Activated T-helper 17 cell treated with anti-CD3 and anti-CD28 coated beads, Interleukin-2, amount 50 U/mL, for 72 hours (primary cell): ENCODE results near the gene PROC. TPM values are rescaled to one million over a fixed set of nuclear protein-coding genes. Genes with fewer than 3 reads are reported as not detected.

Experiments
- ATAC-seq: fragments of 150-1000 bp; cut with Tn5 transposase; replicated peaks from 2 replicates; pipeline ENCODE4 v1.10.0; 2021; ENCODE audit warnings: mild to moderate bottlenecking, moderate library complexity
- H3K27ac Mint-ChIP-seq: one replicate; pipeline ENCODE4 v1.8.0; 2022; ENCODE audit warnings: mixed read lengths
- H3K27me3 Mint-ChIP-seq: one replicate; pipeline ENCODE4 v1.8.0; 2022; ENCODE audit warnings: mixed read lengths
- H3K36me3 Mint-ChIP-seq: one replicate; pipeline ENCODE4 v1.8.0; 2022; ENCODE audit warnings: low read depth, mild to moderate bottlenecking, mixed read lengths
- H3K4me1 Mint-ChIP-seq: one replicate; pipeline ENCODE4 v1.8.0; 2022; ENCODE audit warnings: mixed read lengths
- H3K4me3 Mint-ChIP-seq: one replicate; pipeline ENCODE4 v1.8.0; 2022; ENCODE audit warnings: mild to moderate bottlenecking, mixed read lengths
- H3K9me3 Mint-ChIP-seq: one replicate; pipeline ENCODE4 v1.8.0; 2022; ENCODE audit warnings: mixed read lengths
- total RNA-seq, 2 donors: library from RNA; stranded (reverse); gene quantifications; one replicate each; pipeline ENCODE4 v1.2.3, GENCODE V29; 2022

PROC gene
- total RNA-seq, 2 donors from 2014 or later: not detected

GRCh38 chr2:127387655-127388422 is 30.4 kb upstream of the PROC start, which contains the start of gene MAP3K2:
Gene MAP3K2 (minus strand): TSS chr2:127387975. CDS start chr2:127343129, 44,846 bp downstream.
- peaks cover 52% of the 10 kb centered on the region for H3K4me1 Mint-ChIP-seq
- H3K9me3 Mint-ChIP-seq: peaks cover 3% of the 10 kb centered on the region
- H3K36me3 Mint-ChIP-seq: peaks cover 28% of the 10 kb centered on the region
- peak within 1 kb of the TSS; percentile 95 for H3K27ac Mint-ChIP-seq
- no peaks in the 10 kb centered on the region for H3K27me3 Mint-ChIP-seq
- H3K4me3 Mint-ChIP-seq: peak within 1 kb of the TSS; percentile 99
- peak; percentile 80 for ATAC-seq

GRCh38 chr2:127388423-127389164 is 29.6 kb upstream of the PROC start:
- peaks cover 3% of the 10 kb centered on the region for H3K9me3 Mint-ChIP-seq
- no peaks in the 10 kb centered on the region for H3K27me3 Mint-ChIP-seq
- H3K36me3 Mint-ChIP-seq: peaks cover 28% of the 10 kb centered on the region
- peak overlapping the region; percentile 85 for H3K4me3 Mint-ChIP-seq
- H3K4me1 Mint-ChIP-seq: peaks cover 47% of the 10 kb centered on the region
- peak; percentile 34 for ATAC-seq
- H3K27ac Mint-ChIP-seq: peak overlapping the region; percentile 95

GRCh38 chr2:127389778-127390435 is 28.3 kb upstream of the PROC start:
- H3K27ac Mint-ChIP-seq: peak overlapping the region; percentile 95
- no peak for ATAC-seq
- no peaks in the 10 kb centered on the region for H3K27me3 Mint-ChIP-seq
- H3K4me3 Mint-ChIP-seq: peak overlapping the region; percentile 85
- peaks cover 41% of the 10 kb centered on the region for H3K4me1 Mint-ChIP-seq
- peaks cover 19% of the 10 kb centered on the region for H3K36me3 Mint-ChIP-seq
- peaks cover 3% of the 10 kb centered on the region for H3K9me3 Mint-ChIP-seq

- Mint-ChIP-seq H3K27ac (peak overlapping the region; percentile 10), H3K4me3 (no peak overlapping the region), H3K36me3 (no peaks in the 10 kb centered on the region), H3K27me3 (no peaks in the 10 kb centered on the region), H3K4me1 (peaks cover 29% of the 10 kb centered on the region), H3K9me3 (peaks cover 3% of the 10 kb centered on the region)
- ATAC-seq: no peak
These were observed 25.9 kb upstream of the PROC start for GRCh38 chr2:127392133-127392827.

- peak overlapping the region; percentile 10 for H3K27ac Mint-ChIP-seq
- peaks cover 3% of the 10 kb centered on the region for H3K9me3 Mint-ChIP-seq
- peaks cover 31% of the 10 kb centered on the region for H3K4me1 Mint-ChIP-seq
- no peak overlapping the region for H3K4me3 Mint-ChIP-seq
- no peak for ATAC-seq
- no peaks in the 10 kb centered on the region for H3K27me3 Mint-ChIP-seq
- no peaks in the 10 kb centered on the region for H3K36me3 Mint-ChIP-seq
These were observed 25.2 kb upstream of the PROC start for GRCh38 chr2:127392828-127393578.

- Mint-ChIP-seq H3K4me3 (no peak overlapping the region), H3K27ac (no peak overlapping the region), H3K4me1 (peaks cover 29% of the 10 kb centered on the region), H3K9me3 (peaks cover 3% of the 10 kb centered on the region), H3K27me3 (peaks cover 6% of the 10 kb centered on the region), H3K36me3 (no peaks in the 10 kb centered on the region)
- no peak for ATAC-seq
These were observed 23.7 kb upstream of the PROC start for GRCh38 chr2:127394492-127394891.

- Mint-ChIP-seq H3K9me3 (peaks cover under 1% of the 10 kb centered on the region), H3K4me1 (peaks cover 24% of the 10 kb centered on the region), H3K27me3 (peaks cover 6% of the 10 kb centered on the region), H3K27ac (no peak overlapping the region), H3K36me3 (no peaks in the 10 kb centered on the region), H3K4me3 (peak overlapping the region; percentile 4)
- no peak for ATAC-seq
These were observed 20.5 kb upstream of the PROC start for GRCh38 chr2:127397568-127398238.

GRCh38 chr2:127398239-127398590 is 20.0 kb upstream of the PROC start:
- Mint-ChIP-seq H3K27me3 (peaks cover 6% of the 10 kb centered on the region), H3K9me3 (no peaks in the 10 kb centered on the region), H3K4me1 (peaks cover 22% of the 10 kb centered on the region), H3K4me3 (peak overlapping the region; percentile 4), H3K27ac (no peak overlapping the region), H3K36me3 (no peaks in the 10 kb centered on the region)
- ATAC-seq: peak; percentile 83

GRCh38 chr2:127400533-127400896 is 17.7 kb upstream of the PROC start:
- no peak overlapping the region for H3K4me3 Mint-ChIP-seq
- ATAC-seq: no peak
- H3K9me3 Mint-ChIP-seq: no peaks in the 10 kb centered on the region
- no peaks in the 10 kb centered on the region for H3K36me3 Mint-ChIP-seq
- no peak overlapping the region for H3K27ac Mint-ChIP-seq
- peaks cover 10% of the 10 kb centered on the region for H3K27me3 Mint-ChIP-seq
- peaks cover 26% of the 10 kb centered on the region for H3K4me1 Mint-ChIP-seq

GRCh38 chr2:127400897-127401756 is 17.1 kb upstream of the PROC start:
- H3K27ac Mint-ChIP-seq: no peak overlapping the region
- peak; percentile 62 for ATAC-seq
- H3K4me1 Mint-ChIP-seq: peaks cover 26% of the 10 kb centered on the region
- H3K27me3 Mint-ChIP-seq: peaks cover 10% of the 10 kb centered on the region
- no peaks in the 10 kb centered on the region for H3K36me3 Mint-ChIP-seq
- no peaks in the 10 kb centered on the region for H3K9me3 Mint-ChIP-seq
- H3K4me3 Mint-ChIP-seq: peak overlapping the region; percentile 10

GRCh38 chr2:127401757-127402695 is 16.2 kb upstream of the PROC start:
- H3K9me3 Mint-ChIP-seq: no peaks in the 10 kb centered on the region
- ATAC-seq: peak; percentile 84
- H3K4me3 Mint-ChIP-seq: peak overlapping the region; percentile 10
- H3K4me1 Mint-ChIP-seq: peaks cover 26% of the 10 kb centered on the region
- peak overlapping the region; percentile 52 for H3K27ac Mint-ChIP-seq
- peaks cover 10% of the 10 kb centered on the region for H3K27me3 Mint-ChIP-seq
- no peaks in the 10 kb centered on the region for H3K36me3 Mint-ChIP-seq

- Mint-ChIP-seq H3K4me3 (no peak overlapping the region), H3K27ac (no peak overlapping the region), H3K36me3 (no peaks in the 10 kb centered on the region), H3K9me3 (no peaks in the 10 kb centered on the region), H3K27me3 (peaks cover 10% of the 10 kb centered on the region), H3K4me1 (peaks cover 20% of the 10 kb centered on the region)
- no peak for ATAC-seq
These were observed 14.8 kb upstream of the PROC start for GRCh38 chr2:127403460-127403859.
